Measurements from ENCODE around the gene COX7A2L. TPM values are rescaled to one million over a fixed set of nuclear protein-coding genes. Genes with fewer than 3 reads are reported as not detected.
"Not testable (repeated sequence)": the region's sequence is repeated elsewhere in the genome, so short reads cannot be mapped to it uniquely, and the experiment has no call there.

Gene COX7A2L, protein sequence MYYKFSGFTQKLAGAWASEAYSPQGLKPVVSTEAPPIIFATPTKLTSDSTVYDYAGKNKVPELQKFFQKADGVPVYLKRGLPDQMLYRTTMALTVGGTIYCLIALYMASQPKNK
- total RNA-seq = 78.5 TPM
- long read RNA-seq, transcript COX7A2L-201 (3 exons, 1,112 nt) = major isoform, 300 of 311 reads
- long read RNA-seq, partial matches to known transcripts = 1 of 311 reads
- long read RNA-seq, other reads (novel, unspliced or antisense) = 6 of 311 reads

- peak; percentile 98 for DNase-seq (ENCODE audit: low spot score)
Observed at GRCh38 chr2:42360890-42361727, at the start of gene COX7A2L. TSS of gene COX7A2L (minus strand) at chr2:42361217. CDS start at chr2:42361161, 56 bp downstream.

DNA sequence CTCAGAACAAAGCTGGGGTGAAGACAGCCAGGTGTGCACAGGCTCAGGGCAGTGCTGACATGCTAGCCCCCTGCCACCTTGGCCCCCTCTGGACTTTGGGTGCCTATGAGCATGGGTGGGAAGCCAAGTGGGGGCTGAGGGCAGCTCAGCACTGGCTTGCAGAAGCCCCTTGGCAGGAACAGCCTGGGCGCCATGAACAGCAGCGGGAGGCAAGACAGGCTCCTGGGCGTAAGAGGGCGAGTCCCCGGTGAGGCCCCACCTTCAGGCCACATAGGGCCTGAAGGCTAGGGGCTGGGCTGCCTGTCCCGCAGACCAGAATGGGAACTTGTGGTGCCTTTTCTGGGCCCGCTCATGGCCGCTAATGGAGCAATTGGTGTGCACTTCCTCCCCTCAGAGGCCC is 47.0 kb upstream of the COX7A2L start:
- DNase-seq (ENCODE audit: low spot score) = no peak

- no peak for DNase-seq (ENCODE audit: low spot score)
Observed at GRCh38 chr2:42407476-42407875, 46.5 kb upstream of the COX7A2L start.

DNA sequence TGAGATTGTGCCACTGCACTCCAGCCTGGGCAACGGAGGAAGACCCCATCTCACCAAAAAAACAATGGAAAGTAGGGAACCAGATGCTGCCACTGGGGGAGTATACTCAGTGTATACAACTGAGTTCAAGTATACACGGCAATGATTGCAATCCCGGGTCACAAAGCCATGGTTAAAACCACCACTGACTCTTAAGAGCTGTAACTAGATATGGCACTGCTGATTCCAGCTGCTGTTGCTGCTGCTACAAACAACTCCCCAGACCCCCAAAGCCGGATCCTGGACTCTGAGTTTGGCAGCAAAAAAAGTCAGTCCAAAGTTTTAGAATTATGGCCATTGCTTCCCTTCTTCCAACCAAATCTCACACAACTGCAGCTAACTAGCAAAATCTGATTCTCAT is 43.7 kb upstream of the COX7A2L start:
- peak; percentile 33 for DNase-seq (ENCODE audit: low spot score)

DNA sequence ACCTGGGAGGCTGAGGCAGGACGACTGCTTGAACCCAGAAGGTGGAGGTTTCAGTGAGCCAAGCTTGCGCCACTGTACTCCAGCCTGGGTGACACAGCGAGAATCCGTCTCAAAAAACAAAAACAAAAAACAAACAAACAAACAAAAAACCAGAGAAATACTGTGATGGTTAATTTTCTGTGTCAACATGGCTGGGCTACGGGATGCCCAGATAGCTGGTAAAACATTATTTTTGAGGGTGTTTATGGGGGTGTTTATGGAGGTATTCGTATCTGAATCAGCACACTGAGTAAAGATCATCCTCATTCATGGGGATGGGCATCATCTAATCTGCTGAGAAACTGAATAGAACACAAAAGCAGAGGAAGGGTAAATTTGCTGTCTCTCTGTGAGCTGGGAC is 40.8 kb upstream of the COX7A2L start:
- no peak for DNase-seq (ENCODE audit: low spot score)

- DNase-seq (ENCODE audit: low spot score) = peak; percentile 28
Observed at GRCh38 chr2:42398052-42398451, 37.0 kb upstream of the COX7A2L start.

DNA sequence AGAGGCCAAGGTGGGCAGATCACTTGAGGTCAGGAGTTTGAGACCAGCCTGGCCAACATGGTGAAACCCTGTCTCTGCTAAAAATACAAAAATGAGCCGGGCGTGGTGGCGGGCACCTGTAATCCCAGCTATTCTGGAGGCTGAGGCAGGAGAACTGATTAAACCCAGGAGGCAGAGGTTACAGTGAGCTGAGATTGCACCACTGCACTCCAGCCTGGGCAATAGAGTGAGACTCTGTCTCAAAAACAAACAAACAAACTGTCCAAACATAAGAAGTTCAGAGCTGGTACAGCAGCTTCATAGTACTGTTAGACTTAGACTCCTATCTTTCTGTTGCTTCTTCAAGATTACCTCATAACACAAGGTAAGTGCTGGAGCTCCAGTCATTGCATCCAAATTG is 32.3 kb upstream of the COX7A2L start:
- DNase-seq (ENCODE audit: low spot score) = peak; percentile 5

DNA sequence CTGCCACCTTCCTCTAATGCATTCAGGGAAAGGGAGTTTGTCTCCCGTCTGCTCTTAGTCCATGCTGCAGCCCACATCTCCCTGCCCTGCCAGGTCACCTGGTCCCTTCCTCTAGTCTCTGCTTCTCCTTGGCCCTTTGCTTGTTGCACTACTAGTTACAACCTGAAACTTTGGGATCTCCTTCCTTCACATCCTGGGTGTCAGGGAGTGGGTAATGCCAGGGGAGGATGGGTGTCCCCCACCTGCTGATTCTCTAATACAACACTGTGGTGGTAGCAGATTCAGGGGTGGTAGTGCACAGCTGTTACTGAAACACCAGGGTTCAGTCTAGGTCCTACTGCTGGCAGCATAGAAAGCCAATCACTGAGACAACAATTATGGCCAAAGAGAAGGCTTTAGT is 31.2 kb upstream of the COX7A2L start:
- peak; percentile 11 for DNase-seq (ENCODE audit: low spot score)

- no peak for DNase-seq (ENCODE audit: low spot score)
Observed at GRCh38 chr2:42390401-42390969, 29.5 kb upstream of the COX7A2L start.

GRCh38 chr2:42386682-42387081 is 25.7 kb upstream of the COX7A2L start:
- no peak for DNase-seq (ENCODE audit: low spot score)

DNA sequence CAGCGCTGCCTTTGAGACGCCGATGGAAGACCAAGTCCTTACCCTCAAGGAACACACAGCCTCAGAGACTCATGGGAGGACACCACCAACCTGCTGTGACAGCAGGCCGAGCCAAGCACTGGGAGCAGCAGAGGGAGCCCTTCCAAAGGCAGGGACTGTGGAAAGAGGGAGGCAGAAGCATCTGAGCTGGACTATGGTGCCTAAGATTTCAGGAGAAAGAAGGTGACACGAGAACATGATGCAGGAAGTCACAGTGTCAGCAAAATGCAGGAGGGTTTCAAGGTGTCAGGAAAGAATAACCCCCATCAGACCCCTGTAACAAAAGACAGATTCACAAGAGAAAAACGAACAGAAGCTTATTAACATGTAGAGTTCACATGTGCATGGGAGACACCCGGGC is 24.2 kb upstream of the COX7A2L start:
- no peak for DNase-seq (ENCODE audit: low spot score)

DNA sequence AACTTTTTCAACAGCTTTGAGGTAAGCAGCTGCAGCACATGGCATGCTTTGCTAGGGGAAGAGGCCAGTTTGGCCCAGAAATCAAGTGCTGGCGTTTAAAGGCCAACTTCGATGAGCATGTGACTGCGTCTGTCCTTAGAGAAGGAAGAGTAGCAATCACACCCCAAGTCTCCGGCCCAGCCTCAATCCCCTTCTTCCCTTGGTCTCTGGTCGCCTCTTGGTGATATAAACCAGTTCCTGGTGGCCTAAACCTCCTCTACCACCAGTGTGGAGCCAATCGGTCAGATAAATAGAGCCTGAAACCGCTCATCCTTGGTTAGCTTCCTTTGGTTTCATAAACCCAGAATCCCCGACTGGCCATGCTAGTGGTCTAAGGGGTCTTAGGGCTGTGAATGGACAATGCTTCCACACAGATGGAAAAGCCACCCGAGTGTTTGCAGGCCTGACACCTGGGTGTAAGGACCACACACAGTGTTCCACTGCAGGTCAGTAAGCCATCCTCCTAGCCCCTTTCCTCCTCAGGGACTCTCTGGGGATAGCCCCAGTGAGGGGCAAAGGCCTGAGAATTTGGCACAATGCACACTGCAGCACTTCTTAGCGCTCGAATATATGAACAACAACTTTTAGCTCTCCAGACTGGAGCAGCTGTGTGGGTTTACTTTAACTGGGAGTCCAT is 23.0 kb upstream of the COX7A2L start:
- DNase-seq (ENCODE audit: low spot score) = peak; percentile 26

DNA sequence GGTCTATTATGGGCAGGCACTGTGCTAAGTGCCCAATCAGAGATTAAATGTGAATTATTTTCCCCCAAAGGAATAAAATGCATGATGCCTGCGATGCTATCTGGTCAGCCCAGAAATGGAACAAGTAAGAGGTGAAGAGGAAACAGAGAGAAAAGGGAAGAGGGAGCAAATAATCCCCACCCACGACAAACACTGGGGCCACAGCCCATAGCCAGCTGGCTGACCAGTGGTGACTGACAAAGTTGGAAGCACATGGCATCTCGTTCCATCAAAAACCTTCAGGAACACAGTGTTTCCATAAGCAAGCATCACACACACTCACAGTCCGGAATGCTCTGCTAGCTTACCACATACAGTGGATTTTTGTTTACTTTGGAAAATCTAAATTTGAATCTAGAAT is 21.1 kb upstream of the COX7A2L start:
- DNase-seq (ENCODE audit: low spot score) = no peak

DNA sequence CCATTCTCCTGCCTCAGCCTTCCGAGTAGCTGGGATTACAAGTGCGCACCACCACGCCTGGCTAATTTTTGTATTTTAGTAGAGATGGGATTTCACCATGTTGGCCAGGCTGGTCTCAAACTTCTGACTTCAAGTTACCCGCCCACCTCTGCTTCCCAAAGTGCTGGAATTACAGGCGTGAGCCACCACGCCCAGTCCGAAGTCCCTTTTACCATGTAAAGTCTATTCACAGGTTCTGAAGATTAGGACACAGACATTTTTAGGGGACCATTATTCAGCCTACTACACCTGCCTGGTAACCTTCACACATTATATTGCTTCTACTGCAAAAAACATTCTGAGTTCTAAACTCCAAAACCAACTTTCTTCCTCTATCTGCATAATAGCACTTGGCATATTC is 19.0 kb upstream of the COX7A2L start:
- not testable (repeated sequence) for DNase-seq (ENCODE audit: low spot score)

- no peak for DNase-seq (ENCODE audit: low spot score)
Observed at GRCh38 chr2:42378415-42378814, 17.4 kb upstream of the COX7A2L start.

DNA sequence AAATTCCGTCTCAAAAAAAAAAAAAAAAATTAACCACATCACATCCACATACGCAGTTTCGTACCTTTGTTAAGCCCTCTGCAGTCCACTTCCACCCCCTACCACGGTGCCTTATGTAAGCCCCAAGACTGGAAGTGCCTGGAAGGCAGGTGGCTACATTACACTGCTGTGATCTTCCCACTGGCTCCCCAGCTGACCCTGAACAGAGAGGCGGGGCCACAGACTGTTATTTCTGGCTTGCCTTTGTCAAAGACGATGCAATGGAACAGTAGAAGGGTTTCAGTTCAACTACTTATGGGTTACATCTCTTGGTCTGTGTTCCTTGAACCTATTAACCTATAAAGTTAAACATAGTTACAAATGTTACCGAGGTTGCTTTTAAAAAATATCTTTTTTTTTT is 15.7 kb upstream of the COX7A2L start:
- DNase-seq (ENCODE audit: low spot score) = no peak

DNA sequence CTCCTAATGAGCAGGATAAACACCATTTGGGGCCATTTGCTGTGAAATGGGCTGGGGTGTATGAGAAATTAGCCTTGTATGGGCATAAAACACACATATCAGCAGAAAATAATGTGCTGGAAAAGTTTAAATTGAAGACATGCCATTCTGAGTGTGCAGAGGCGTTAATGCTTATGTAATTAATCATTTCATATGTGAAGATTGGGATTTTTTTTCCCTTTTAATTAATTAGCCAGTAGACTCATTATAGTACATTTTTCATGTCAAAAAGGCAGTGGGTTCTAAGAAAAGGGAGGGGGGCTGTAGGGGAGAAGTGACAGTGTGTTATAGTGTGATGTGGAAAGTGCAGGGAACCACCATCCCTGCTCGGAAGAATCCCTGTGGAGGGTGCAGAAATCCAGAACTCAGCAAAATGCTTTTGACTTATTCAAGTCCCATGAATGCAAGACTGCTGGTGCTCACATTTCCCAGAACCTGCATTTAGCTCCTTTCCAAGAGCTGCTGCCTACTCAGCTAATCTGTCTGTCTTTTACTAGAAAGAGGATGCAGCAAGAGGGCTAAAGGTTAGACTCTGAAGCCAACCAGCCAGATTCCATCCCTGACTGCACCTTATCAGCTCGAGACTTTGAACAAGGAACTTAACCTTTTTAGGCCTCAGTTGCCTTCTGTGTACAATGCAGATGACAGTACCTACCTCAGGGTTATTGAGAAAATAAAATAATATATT is 11.6 kb upstream of the COX7A2L start:
- DNase-seq (ENCODE audit: low spot score) = no peak

GRCh38 chr2:42371611-42372473 is 10.8 kb upstream of the COX7A2L start:
- no peak for DNase-seq (ENCODE audit: low spot score)

DNA sequence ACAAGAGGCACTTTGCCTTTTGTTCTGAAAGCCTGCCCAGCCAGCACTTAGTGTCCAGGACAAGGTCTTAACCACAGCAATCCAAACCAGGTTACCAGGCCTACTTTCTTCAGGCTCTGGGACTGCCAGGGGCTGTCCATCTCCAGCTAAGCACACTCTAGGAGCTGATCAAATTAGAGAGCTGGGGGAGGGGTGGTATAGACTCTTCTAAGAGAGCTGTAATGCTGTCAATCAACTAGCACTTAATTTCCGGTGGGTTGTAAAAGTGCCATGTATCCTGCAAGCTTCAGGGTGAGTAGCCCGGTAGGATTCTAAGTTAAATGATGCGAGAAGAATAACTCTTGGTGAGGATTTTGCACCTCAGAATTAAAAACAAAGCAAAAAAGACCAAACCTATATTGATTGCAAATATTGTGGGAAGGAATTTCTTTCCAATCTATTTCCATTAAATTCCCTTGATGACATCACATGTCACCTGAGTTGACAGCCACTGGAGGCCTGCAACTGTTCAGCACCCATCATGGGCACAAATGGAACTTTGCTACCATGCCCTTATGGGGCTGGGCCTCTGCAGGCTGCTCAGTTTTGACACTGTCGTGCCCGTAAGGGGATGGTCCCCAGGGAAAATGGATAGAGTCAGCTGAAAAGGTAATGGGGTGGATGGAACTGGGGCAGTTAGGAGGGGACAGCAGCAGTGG is 8.7 kb upstream of the COX7A2L start:
- DNase-seq (ENCODE audit: low spot score) = no peak

Data from mesenteric fat pad (tissue), 1 donor.